GM12865 (cell line): Measurements from ENCODE around the gene TRIO.

ENCODE experiments used
- DNase-seq: peaks from one replicate; pipeline ENCODE4 v3.0.0; 2010; ENCODE audit warnings: low read depth
- H3K4me3 ChIP-seq: 2 replicates; pipeline ENCODE4 v1.5.1; 2011; ENCODE audit warnings: mild to moderate bottlenecking, low read depth, low read length, control low read depth
- CTCF ChIP-seq: IDR thresholded peaks from 2 replicates; pipeline ENCODE4 v1.5.1; 2011; ENCODE audit warnings: low read length, control low read depth, low read depth, inconsistent platforms; ENCODE audit not compliant: insufficient read depth; ENCODE audit errors: missing control alignments

TRIO gene

DNA sequence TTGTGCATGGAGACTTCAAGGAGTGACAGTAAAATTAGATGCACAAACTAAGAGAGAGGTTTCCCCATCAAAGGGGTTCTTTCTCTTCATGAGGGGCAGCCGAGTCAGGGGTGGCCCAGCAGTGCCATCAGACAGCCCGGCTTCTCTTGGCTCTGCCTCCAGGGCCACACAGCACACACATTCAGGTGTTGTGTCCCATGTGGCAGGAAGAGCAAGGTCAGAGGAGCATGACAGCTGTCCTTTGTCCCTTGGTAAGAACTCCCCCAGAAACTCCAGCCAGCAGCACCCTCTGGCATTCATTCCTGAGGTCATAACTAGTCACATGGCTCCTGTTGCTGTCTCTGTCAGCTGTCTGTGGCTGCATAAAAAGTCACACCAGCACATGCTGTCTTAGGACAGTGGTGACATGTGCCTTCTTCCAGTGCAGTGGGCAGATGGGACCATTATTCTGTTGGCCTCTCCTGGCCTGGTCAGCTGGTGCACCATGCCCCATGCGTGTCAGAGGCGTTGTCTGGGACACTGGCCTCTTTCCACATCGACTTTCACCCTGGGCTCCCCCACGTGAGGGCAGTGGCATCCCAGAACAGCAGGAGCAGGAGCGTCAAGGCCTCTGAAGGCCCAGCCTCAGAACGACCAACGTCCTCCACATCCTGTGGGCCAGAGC is 360.0 kb downstream of the TRIO start:
- no peak overlapping the region for H3K4me3 ChIP-seq
- DNase-seq = no peak
- TF ChIP-seq CTCF = no peak

- DNase-seq = no peak
- TF ChIP-seq CTCF = no peak
- H3K4me3 ChIP-seq = no peak overlapping the region
Observed at GRCh38 chr5:14503681-14504331, 360.7 kb downstream of the TRIO start.

DNA sequence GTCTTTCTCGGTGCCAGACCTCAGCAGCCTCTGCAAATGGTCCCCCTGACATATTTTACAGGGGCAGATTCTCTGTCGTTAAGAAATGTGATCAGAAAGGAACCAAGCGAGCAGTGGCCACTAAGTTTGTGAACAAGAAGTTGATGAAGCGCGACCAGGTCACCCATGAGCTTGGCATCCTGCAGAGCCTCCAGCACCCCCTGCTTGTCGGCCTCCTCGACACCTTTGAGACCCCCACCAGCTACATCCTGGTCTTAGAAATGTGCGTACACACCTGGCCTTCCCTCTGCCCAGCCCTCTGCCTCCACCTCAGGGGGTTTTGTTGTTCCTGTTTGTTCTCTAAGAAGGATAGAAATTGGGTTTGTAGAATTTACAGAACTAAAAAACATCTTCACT is 361.2 kb downstream of the TRIO start:
- no peak for TF ChIP-seq CTCF
- DNase-seq = no peak
- no peak overlapping the region for H3K4me3 ChIP-seq

DNA sequence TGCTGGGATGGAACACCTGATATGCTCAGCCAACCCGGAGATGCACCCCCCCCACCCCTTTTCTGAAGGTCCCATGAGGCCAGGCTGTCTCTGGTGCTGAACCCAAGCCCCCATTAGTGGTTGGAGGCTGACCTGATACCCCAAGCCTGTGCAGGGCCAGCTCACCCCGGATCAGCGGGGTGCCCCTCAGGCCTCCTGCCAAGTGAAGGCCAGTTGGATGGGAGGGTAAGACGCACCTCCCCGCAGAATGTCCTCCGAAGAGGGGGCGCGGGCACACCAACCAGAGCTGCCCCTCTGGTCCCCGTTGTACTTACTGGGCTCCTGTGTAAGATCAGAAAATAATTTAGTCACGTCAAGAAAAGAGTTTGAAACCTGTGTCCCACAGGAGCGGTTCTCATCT is 361.7 kb downstream of the TRIO start:
- H3K4me3 ChIP-seq = no peak overlapping the region
- TF ChIP-seq CTCF = no peak
- no peak for DNase-seq

GRCh38 chr5:14505310-14506139 is 362.4 kb downstream of the TRIO start:
- H3K4me3 ChIP-seq = no peak overlapping the region
- no peak for TF ChIP-seq CTCF
- DNase-seq = no peak

- H3K4me3 ChIP-seq = no peak overlapping the region
- no peak for TF ChIP-seq CTCF
- no peak for DNase-seq
Observed at GRCh38 chr5:14506140-14506538, 363.0 kb downstream of the TRIO start.
